PC-9 (cell line): ENCODE results near the gene COG5.

ENCODE experiments used
- EZH2 ChIP-seq: fragments of 200-600 bp; sonication (generic); IDR thresholded peaks from 2 replicates; pipeline ENCODE4 v1.8.0; 2017; ENCODE audit warnings: antibody characterized with exemption, low read depth
- TF ChIP-seq, protein P1 (sequence below): fragments of 200-600 bp; sonication (generic); conservative IDR thresholded peaks from 2 replicates; pipeline ENCODE4 v1.6.1; 2017; ENCODE audit warnings: mixed run types, antibody characterized with exemption, mild to moderate bottlenecking, moderate library complexity

- TF ChIP-seq, protein P1, sequence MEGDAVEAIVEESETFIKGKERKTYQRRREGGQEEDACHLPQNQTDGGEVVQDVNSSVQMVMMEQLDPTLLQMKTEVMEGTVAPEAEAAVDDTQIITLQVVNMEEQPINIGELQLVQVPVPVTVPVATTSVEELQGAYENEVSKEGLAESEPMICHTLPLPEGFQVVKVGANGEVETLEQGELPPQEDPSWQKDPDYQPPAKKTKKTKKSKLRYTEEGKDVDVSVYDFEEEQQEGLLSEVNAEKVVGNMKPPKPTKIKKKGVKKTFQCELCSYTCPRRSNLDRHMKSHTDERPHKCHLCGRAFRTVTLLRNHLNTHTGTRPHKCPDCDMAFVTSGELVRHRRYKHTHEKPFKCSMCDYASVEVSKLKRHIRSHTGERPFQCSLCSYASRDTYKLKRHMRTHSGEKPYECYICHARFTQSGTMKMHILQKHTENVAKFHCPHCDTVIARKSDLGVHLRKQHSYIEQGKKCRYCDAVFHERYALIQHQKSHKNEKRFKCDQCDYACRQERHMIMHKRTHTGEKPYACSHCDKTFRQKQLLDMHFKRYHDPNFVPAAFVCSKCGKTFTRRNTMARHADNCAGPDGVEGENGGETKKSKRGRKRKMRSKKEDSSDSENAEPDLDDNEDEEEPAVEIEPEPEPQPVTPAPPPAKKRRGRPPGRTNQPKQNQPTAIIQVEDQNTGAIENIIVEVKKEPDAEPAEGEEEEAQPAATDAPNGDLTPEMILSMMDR = no peak
- TF ChIP-seq EZH2 = no peak
Measured at GRCh38 chr7:107190090-107190489, 373.6 kb downstream of the COG5 start.
